NT2/D1 (cell line): ENCODE data around the gene KLHL21.

Source experiments
- DNase-seq: peaks from one replicate; pipeline ENCODE4 v3.0.0-alpha.2; 2011; ENCODE audit warnings: low read depth, low spot score
- H3K27me3 ChIP-seq: 2 replicates; pipeline ENCODE4 v1.6.0; 2011; ENCODE audit warnings: mild to moderate bottlenecking; ENCODE audit not compliant: insufficient read length, insufficient read depth
- H3K36me3 ChIP-seq: 2 replicates; pipeline ENCODE4 v1.6.1; 2011; ENCODE audit warnings: mild to moderate bottlenecking, low read length, mixed read lengths; ENCODE audit not compliant: insufficient read depth, insufficient read length
- H3K4me1 ChIP-seq: 2 replicates; pipeline ENCODE4 v1.5.1; 2011; ENCODE audit not compliant: insufficient read depth, insufficient read length
- H3K4me3 ChIP-seq: 2 replicates; pipeline ENCODE4 v1.5.1; 2011; ENCODE audit warnings: low read depth; ENCODE audit not compliant: insufficient read length
- H3K9ac ChIP-seq: 2 replicates; pipeline ENCODE4 v1.6.0; 2011; ENCODE audit warnings: low read depth; ENCODE audit not compliant: insufficient read length
- H3K9me3 ChIP-seq: 2 replicates; pipeline ENCODE4 v1.5.1; 2011; ENCODE audit warnings: mild to moderate bottlenecking, low read length; ENCODE audit not compliant: insufficient read depth
- SUZ12 ChIP-seq: IDR thresholded peaks from 2 replicates; pipeline ENCODE4 v1.6.1; 2011; ENCODE audit not compliant: insufficient read length, insufficient read depth; ENCODE audit errors: extremely low read depth
- YY1 ChIP-seq: IDR thresholded peaks from 2 replicates; pipeline ENCODE4 v1.6.1; 2011; ENCODE audit not compliant: insufficient read length, insufficient read depth
- ZNF274 ChIP-seq: IDR thresholded peaks from 2 replicates; pipeline ENCODE4 v1.6.1; 2011; ENCODE audit warnings: mild to moderate bottlenecking, low read depth, low read length

Gene KLHL21

GRCh38 chr1:6623269-6623965 is 20.7 kb upstream of the KLHL21 start:
- H3K9ac ChIP-seq = no peak overlapping the region
- H3K36me3 ChIP-seq = peaks cover 66% of the 10 kb centered on the region
- no peak for DNase-seq
- H3K27me3 ChIP-seq = no peaks in the 10 kb centered on the region
- no peak for TF ChIP-seq SUZ12
- no peak for TF ChIP-seq YY1
- TF ChIP-seq ZNF274 = no peak
- H3K4me1 ChIP-seq = no peaks in the 10 kb centered on the region
- no peaks in the 10 kb centered on the region for H3K9me3 ChIP-seq
- no peak overlapping the region for H3K4me3 ChIP-seq

GRCh38 chr1:6622396-6623152 is 19.9 kb upstream of the KLHL21 start:
- H3K36me3 ChIP-seq = peaks cover 66% of the 10 kb centered on the region
- H3K9me3 ChIP-seq = no peaks in the 10 kb centered on the region
- no peaks in the 10 kb centered on the region for H3K4me1 ChIP-seq
- no peak for DNase-seq
- H3K9ac ChIP-seq = no peak overlapping the region
- TF ChIP-seq SUZ12 (no peak), YY1 (no peak), ZNF274 (no peak)
- no peak overlapping the region for H3K4me3 ChIP-seq
- no peaks in the 10 kb centered on the region for H3K27me3 ChIP-seq

DNA sequence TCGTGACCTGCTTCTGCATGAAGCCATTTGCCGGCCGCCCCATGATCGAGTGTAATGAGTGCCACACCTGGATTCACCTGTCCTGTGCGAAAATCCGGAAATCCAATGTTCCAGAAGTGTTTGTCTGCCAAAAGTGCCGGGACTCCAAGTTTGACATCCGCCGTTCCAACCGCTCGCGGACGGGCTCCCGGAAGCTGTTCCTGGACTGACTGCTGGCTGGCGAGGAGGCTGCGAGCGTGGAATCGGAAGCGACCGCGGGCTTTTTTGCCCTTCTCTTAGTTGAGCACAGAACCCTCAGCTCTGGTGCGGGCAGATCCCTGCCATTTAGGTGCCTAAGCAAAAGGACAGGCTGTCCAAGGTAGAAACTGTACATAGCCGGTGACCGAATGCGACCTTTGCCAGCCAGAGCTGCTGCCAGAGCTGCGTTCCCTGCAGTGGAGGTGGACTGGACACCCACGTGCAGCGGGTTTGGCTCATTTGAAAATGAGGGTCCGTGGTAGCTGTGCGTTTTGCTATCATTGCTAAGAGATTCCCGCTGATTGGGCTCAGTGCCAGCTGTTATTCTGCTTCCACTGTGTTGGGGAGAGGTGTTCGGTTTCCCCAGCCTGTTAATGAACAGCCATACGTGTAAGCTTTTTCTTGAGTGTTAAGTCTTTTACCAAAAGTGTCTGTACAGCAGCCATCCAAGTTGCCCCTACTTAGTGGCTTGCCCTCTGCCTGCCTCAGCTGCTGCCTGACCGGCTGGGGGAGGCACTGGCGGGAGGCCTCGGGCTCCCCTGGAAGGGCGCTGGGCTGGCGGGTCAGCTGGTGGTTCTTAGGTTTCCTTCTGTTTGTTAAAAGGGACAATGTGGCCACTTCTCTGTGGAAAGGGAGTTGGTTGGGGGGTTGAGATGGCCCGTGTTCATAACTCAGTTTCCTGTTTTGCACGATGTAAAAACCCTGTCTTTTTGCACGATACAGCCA is 19.0 kb upstream of the KLHL21 start:
- Histone ChIP-seq H3K27me3 (no peaks in the 10 kb centered on the region), H3K9ac (no peak overlapping the region), H3K9me3 (no peaks in the 10 kb centered on the region), H3K4me3 (peak overlapping the region; percentile 8), H3K36me3 (peaks cover 67% of the 10 kb centered on the region), H3K4me1 (no peaks in the 10 kb centered on the region)
- no peak for DNase-seq
- TF ChIP-seq SUZ12 (no peak), YY1 (no peak), ZNF274 (no peak)

- H3K36me3 ChIP-seq = peaks cover 69% of the 10 kb centered on the region
- no peaks in the 10 kb centered on the region for H3K27me3 ChIP-seq
- TF ChIP-seq SUZ12 (no peak), ZNF274 (no peak), YY1 (no peak)
- no peak overlapping the region for H3K4me3 ChIP-seq
- no peaks in the 10 kb centered on the region for H3K9me3 ChIP-seq
- no peaks in the 10 kb centered on the region for H3K4me1 ChIP-seq
- H3K9ac ChIP-seq = no peak overlapping the region
- no peak for DNase-seq
Measured at GRCh38 chr1:6619045-6619444, 16.4 kb upstream of the KLHL21 start.

DNA sequence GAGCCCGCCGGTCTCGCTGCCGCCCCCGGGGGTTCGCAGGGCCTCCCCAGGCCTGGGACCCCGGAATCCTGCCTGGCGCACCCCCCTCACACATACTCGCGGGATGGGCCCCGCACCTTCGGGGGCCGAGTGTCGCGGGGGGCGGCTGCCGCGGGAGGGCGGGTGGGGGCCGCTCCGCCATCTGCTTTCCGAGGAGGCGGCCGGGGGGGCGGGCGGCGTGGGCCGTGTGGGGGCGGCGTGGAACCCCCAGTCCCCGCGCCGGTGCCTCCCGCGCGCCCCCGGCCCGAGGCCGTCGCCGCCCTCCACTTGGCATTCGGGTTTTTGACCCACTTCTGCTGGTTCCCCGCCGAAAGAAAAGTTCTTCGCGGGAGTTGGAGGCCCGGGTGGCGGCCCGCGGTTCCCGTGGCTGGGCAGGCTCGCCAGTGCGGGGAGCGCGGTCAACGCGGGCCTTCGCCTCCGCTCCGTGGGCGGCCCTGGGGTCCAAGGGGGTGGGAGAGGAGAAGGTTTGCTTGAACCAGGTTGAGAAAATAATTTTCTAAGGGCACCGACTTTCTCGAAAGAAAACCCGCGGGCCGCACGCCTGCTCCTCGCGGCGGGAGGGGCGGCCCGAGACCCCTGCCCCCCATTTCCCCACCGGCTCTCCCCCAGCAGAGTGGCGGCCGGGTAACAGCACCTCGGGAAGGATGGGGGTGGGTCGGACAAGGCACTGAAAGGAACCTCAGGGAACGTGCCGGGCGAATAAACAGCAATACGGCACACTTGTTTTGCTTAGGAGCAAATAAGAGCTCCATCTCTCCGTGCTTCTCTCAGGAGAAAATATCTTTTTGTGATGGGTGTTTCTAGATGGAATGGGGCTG is 12.5 kb upstream of the KLHL21 start:
- DNase-seq = no peak
- H3K4me3 ChIP-seq = peak overlapping the region; percentile 51
- TF ChIP-seq SUZ12 = no peak
- TF ChIP-seq YY1 = no peak
- no peak for TF ChIP-seq ZNF274

More for the DNA sequence above, 12.5 kb upstream of the KLHL21 start:
- Histone ChIP-seq H3K36me3 (peaks cover 37% of the 10 kb centered on the region), H3K9me3 (no peaks in the 10 kb centered on the region), H3K27me3 (peaks cover 3% of the 10 kb centered on the region), H3K4me1 (no peaks in the 10 kb centered on the region), H3K9ac (peak overlapping the region; percentile 72)
